HG03066 (cell line): ENCODE measurements around the gene ATXN7L3.

ENCODE experiments used
- ATAC-seq: cut with Tn5 transposase; IDR thresholded peaks from one replicate; pipeline ENCODE4 v1.9.1; 2021; ENCODE audit warnings: low read depth; ENCODE audit not compliant: unreplicated experiment

ATXN7L3 gene

GRCh38 chr17:44202756-44203155 is 3.1 kb upstream of the ATXN7L3 start:
- ATAC-seq, result no peak

- no peak for ATAC-seq
Measured at GRCh38 chr17:44200478-44201155, 933 bp upstream of the ATXN7L3 start.

- ATAC-seq, result peak; percentile 19
Measured at GRCh38 chr17:44198721-44199552, 747 bp downstream of the ATXN7L3 start.

GRCh38 chr17:44197980-44198720 is 1.5 kb downstream of the ATXN7L3 start:
- ATAC-seq, result no peak

- no peak for ATAC-seq
Measured at GRCh38 chr17:44197107-44197506, 2.6 kb downstream of the ATXN7L3 start.

- ATAC-seq, result no peak
Measured at GRCh38 chr17:44193326-44194084, 6.2 kb downstream of the ATXN7L3 start.

- ATAC-seq, result no peak
Measured at GRCh38 chr17:44192750-44193149, 6.9 kb downstream of the ATXN7L3 start.

- ATAC-seq, result no peak
Measured at GRCh38 chr17:44191941-44192496, 7.7 kb downstream of the ATXN7L3 start.

- no peak for ATAC-seq
Measured at GRCh38 chr17:44191369-44191768, 8.3 kb downstream of the ATXN7L3 start.

- ATAC-seq, result no peak
Measured at GRCh38 chr17:44190481-44190880, 9.2 kb downstream of the ATXN7L3 start.

GRCh38 chr17:44188576-44189403 is 10.9 kb downstream of the ATXN7L3 start:
- no peak for ATAC-seq

- ATAC-seq, result peak; percentile 43
Measured at GRCh38 chr17:44187131-44187899, 12.4 kb downstream of the ATXN7L3 start.

- peak; percentile 82 for ATAC-seq
Measured at GRCh38 chr17:44186307-44187130, 13.2 kb downstream of the ATXN7L3 start, which contains the start of gene TMUB2. Gene TMUB2, plus strand, starts transcription at chr17:44186972. Its CDS starts 737 bp downstream, at chr17:44187709.

- no peak for ATAC-seq
Measured at GRCh38 chr17:44184212-44184810, 15.4 kb downstream of the ATXN7L3 start.

GRCh38 chr17:44183024-44183423 is 16.7 kb downstream of the ATXN7L3 start:
- ATAC-seq, result no peak

GRCh38 chr17:44178133-44178532 is 21.6 kb downstream of the ATXN7L3 start:
- no peak for ATAC-seq

- ATAC-seq, result no peak
Measured at GRCh38 chr17:44177640-44178039, 22.0 kb downstream of the ATXN7L3 start.
